Measurements from ENCODE around the gene ANKRD33B.

GRCh38 chr5:10591966-10592365 lies 28.1 kb downstream of the ANKRD33B start:
- TF ChIP-seq CTCF (conservative IDR thresholded peaks at IDR 0.05; ENCODE audit: low read depth, low read length), result no peak
- no peak for TF ChIP-seq EZH2 (IDR thresholded peaks at IDR 0.05; ENCODE audit: low read length, unreplicated experiment)
- no peak for TF ChIP-seq EZH2phosphoT487 (IDR thresholded peaks at IDR 0.05; ENCODE audit: borderline replicate concordance, low read length)

Data from PC-3 (cell line).